Hepatocyte (in vitro differentiated cells): ENCODE data around the gene RAMAC.

ENCODE experiments used
- CTCF ChIP-seq: fragments of 200-600 bp; sonication (generic); IDR thresholded peaks from 2 replicates; pipeline ENCODE4 v1.5.1; 2016; ENCODE audit warnings: antibody characterized with exemption, mild to moderate bottlenecking; ENCODE audit not compliant: poor library complexity
- EZH2phosphoT487 ChIP-seq: fragments of 200-600 bp; sonication (generic); IDR thresholded peaks from one replicate; pipeline ENCODE4 v1.6.1; 2018; ENCODE audit warnings: antibody characterized with exemption, mild to moderate bottlenecking, low read depth, moderate library complexity; ENCODE audit not compliant: unreplicated experiment, severe bottlenecking

GRCh38 chr15:82942691-82943090, 43.3 kb upstream of the RAMAC start:
- TF ChIP-seq CTCF (no peak), EZH2phosphoT487 (no peak)
